ENCODE measurements around the gene ALKBH2. TPM values are rescaled to one million over a fixed set of nuclear protein-coding genes. Genes with fewer than 3 reads are reported as not detected.

ALKBH2 gene
- total and polyA plus RNA-seq, 12 donors = 4.2 to 43.6 (median 16.7) TPM

DNA sequence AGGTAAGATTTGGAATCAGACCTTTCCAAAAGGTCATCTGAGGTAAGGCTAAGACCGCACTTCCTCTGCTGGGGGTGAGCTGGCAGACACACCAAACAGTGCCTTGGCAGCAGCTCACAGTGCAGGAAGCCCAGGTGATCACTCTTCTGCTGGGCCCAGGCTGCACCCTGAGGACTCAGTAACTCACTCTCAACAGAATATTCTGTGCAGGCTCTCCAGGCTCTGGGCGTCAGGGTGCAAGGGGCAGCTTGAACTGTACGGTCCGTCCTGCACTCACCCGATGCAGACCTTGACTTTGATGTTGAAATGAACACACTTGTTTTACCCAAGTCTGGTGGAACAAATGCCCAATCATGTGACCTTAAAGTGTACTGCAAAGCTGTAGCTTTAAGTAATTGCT, 6.0 kb downstream of the ALKBH2 start:
- H3K4me1 ChIP-seq (replicated peaks in 1 of 2) = peaks cover 9 to 21% of the 10 kb centered on the region in 2 donors
- no peaks in the 10 kb centered on the region for H3K27me3 ChIP-seq
- peak in 6 of 7 donors; percentile 46 to 77 (median 59) for DNase-seq
- no peaks in the 10 kb centered on the region for H3K9me3 ChIP-seq (replicated peaks in 1 of 3)
- intact Hi-C loops (cut with DNase I) = no loop called here
- peaks cover 0 to 65% of the 10 kb centered on the region in 2 donors for H3K36me3 ChIP-seq (replicated peaks in 1 of 2)
- H3K27ac ChIP-seq = peak overlapping the region in 4 of 5 donors; percentile 2 to 47 (median 32)
- H3K4me3 ChIP-seq = no peak overlapping the region
- TF ChIP-seq POLR2A (IDR thresholded peaks at IDR 0.05) (peak in 1 of 2 donors; percentile 16), CTCF (IDR thresholded peaks at IDR 0.05) (no peak)
- WGBS, 4 donors = 28 to 55% (median 46%) methylated on average over 3 to 5 of the region's 5 CpGs

DNA sequence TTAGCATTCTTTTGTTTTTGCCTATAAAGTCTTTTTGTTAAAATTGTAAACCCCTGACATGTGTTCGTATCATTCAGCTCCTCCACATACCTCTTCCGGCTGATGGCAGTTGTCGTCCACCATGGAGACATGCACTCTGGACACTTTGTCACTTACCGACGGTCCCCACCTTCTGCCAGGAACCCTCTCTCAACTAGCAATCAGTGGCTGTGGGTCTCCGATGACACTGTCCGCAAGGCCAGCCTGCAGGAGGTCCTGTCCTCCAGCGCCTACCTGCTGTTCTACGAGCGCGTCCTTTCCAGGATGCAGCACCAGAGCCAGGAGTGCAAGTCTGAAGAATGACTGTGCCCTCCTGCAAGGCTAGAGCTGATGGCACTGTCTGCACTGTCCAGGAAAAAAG, 7.7 kb downstream of the ALKBH2 start:
- no peak for DNase-seq
- no peak overlapping the region for H3K27ac ChIP-seq
- peaks cover 0 to 74% of the 10 kb centered on the region in 2 donors for H3K36me3 ChIP-seq (replicated peaks in 1 of 2)

DNA sequence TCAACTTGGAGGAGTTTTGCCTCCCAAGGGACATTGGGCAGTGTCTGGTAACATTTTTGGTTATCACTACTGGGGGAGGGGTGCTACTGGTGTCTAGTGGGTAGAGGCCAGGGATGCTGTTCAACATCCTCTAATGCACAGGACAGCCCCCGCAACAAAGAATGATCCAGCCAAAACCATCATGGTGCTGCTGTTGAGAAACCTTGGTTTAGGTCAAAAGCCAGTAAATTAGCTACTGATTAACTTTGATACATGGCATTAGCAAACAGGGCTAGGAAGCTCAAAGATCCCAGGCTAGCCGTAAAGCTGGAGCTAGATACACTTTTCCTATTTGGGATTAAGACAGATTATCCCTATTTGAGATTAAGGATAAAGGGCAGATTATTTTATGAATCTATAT, 8.8 kb downstream of the ALKBH2 start:
- TF ChIP-seq CTCF (IDR thresholded peaks at IDR 0.05) (no peak), POLR2A (IDR thresholded peaks at IDR 0.05) (no peak)
- H3K36me3 ChIP-seq (replicated peaks in 1 of 2) = peaks cover 0 to 79% of the 10 kb centered on the region in 2 donors
- DNase-seq = no peak
- intact Hi-C loops (cut with DNase I) = no loop called here
- no peak overlapping the region for H3K27ac ChIP-seq
- no peaks in the 10 kb centered on the region for H3K27me3 ChIP-seq
- no peaks in the 10 kb centered on the region for H3K9me3 ChIP-seq (replicated peaks in 1 of 3)
- 92 to 100% (median 96%) methylated on average over 2 of the region's 2 CpGs for WGBS, 4 donors
- H3K4me1 ChIP-seq (replicated peaks in 1 of 2) = peaks cover 9 to 11% of the 10 kb centered on the region in 2 donors
- no peak overlapping the region for H3K4me3 ChIP-seq

More for the DNA sequence above, 7.7 kb downstream of the ALKBH2 start:
- H3K4me3 ChIP-seq = no peak overlapping the region
- intact Hi-C loops (cut with DNase I) = no loop called here
- no peaks in the 10 kb centered on the region for H3K27me3 ChIP-seq
- H3K9me3 ChIP-seq (replicated peaks in 1 of 3) = no peaks in the 10 kb centered on the region
- H3K4me1 ChIP-seq (replicated peaks in 1 of 2) = peaks cover 9 to 11% of the 10 kb centered on the region in 2 donors
- WGBS, 4 donors = 95 to 99% (median 96%) methylated on average over 11 of the region's 11 CpGs
- TF ChIP-seq POLR2A (IDR thresholded peaks at IDR 0.05) (no peak), CTCF (IDR thresholded peaks at IDR 0.05) (no peak)

DNA sequence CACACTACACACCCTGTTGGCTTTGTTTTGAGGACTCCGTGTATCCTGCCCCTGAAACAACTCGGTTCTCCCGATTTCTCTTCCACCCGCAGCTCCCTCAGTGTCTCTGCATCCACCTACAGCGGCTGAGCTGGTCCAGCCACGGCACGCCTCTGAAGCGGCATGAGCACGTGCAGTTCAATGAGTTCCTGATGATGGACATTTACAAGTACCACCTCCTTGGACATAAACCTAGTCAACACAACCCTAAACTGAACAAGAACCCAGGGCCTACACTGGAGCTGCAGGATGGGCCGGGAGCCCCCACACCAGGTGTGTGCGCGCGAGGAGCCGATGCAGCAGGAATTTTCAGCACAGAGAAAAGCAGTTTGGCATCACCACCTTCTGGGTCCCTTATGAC, 10.5 kb downstream of the ALKBH2 start:
- Histone ChIP-seq H3K4me1 (replicated peaks in 1 of 2) (peaks cover 7 to 8% of the 10 kb centered on the region in 2 donors), H3K27ac (no peak overlapping the region), H3K9me3 (replicated peaks in 1 of 3) (peaks cover 0 to 4% (median 3%) of the 10 kb centered on the region in 3 donors), H3K36me3 (replicated peaks in 1 of 2) (peaks cover 0 to 66% of the 10 kb centered on the region in 2 donors), H3K27me3 (no peaks in the 10 kb centered on the region), H3K4me3 (no peak overlapping the region)
- 92 to 98% (median 95%) methylated on average over 11 to 14 of the region's 14 CpGs for WGBS, 4 donors
- no peak for DNase-seq
- intact Hi-C loops (cut with DNase I) = no loop called here
- no peak for TF ChIP-seq CTCF (IDR thresholded peaks at IDR 0.05)
- TF ChIP-seq POLR2A (IDR thresholded peaks at IDR 0.05) = no peak

Data from adrenal gland (tissue), 12 donors.